A549 treated with ZK216348 at 1 μM for 4 hours (cell line): ENCODE data around the gene TBC1D3H. TPM values are rescaled to one million over a fixed set of nuclear protein-coding genes. Genes with fewer than 3 reads are reported as not detected.

ENCODE experiments used
- total RNA-seq: library from RNA; stranded (reverse); fragments of 200-300 nt; extraction: Qiagen RNA extraction; gene quantifications from 5 replicates; pipeline ENCODE4 v1.2.3, GENCODE V29; 2022; ENCODE audit warnings: low read depth

The TBC1D3H gene
- total RNA-seq = not detected in 5 replicates

DNA sequence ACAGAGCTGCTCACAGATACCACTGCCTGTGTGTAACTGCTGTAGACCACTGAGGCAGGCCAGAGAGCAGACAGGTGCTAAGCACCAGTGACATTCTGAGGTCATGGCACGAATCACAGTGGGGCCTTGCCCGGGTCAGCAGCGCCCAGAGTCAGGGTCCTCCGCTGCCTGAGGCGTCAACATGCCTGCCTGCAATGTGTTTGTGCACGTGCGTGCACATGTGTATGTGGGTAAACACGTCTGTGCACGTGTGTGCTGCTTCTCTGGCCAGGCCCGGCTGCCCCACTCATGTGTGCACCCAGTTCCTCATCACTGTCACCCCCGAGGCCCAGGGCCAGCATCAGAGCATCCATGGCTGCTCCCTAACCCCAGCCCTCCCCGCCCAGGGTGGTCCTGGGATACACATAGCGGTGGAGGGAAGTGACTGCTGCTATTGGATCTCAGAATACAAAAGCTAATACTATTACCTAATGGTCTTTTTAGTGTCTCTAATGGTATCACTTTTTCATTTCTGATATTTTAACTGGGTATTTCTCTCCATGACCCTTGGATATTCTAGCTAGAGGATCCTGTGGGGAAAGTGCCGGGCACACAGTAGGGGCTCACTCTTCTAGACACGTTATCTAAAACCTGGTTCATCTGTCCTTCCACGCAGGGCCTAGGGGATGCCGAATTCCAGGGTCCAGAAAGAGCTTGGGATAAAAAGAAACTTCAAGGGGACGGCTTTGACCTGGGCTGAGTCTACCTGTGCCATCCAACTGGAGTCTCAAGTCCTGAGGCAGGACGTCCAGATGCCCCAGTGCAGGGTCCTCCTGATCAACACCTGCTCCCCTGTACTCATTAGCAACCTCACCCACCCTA is at the start of gene TBC1D3H:
Gene TBC1D3H, minus strand, starts transcription at position 51 of the 861 bp plus-strand sequence. CDS start 1,540 bp downstream, outside the sequence.

Other genes with a start within 250 kb of the TBC1D3H start
- 1.5 to 4.3 TPM (median 3.4 TPM) in 5 replicates for gene TBC1D3B, start 211.8 kb downstream of the TBC1D3H start, total RNA-seq
- gene CCL3L1, start 191.7 kb downstream of the TBC1D3H start, total RNA-seq = not detected in 5 replicates
- not detected in 5 replicates for gene CCL4L2, start 177.4 kb downstream of the TBC1D3H start, total RNA-seq
- gene TBC1D3I, start 123.9 kb downstream of the TBC1D3H start, total RNA-seq = 0.20 to 0.46 TPM (median 0.23 TPM) in 5 replicates
- gene TBC1D3G, start 64.6 kb downstream of the TBC1D3H start, total RNA-seq = not detected in 5 replicates
- 76.2 to 89.2 TPM (median 80.7 TPM) in 5 replicates for gene ZNHIT3, start 98.2 kb upstream of the TBC1D3H start, total RNA-seq
- gene MYO19, start 146.4 kb upstream of the TBC1D3H start, total RNA-seq = 49.9 to 65.9 TPM (median 62.7 TPM) in 5 replicates
- 21.0 to 31.1 TPM (median 24.4 TPM) in 5 replicates for gene PIGW, start 146.6 kb upstream of the TBC1D3H start, total RNA-seq
- 57.6 to 81.3 TPM (median 63.4 TPM) in 5 replicates for gene GGNBP2, start 156.5 kb upstream of the TBC1D3H start, total RNA-seq
- gene DHRS11, start 203.4 kb upstream of the TBC1D3H start, total RNA-seq = 4.9 to 9.2 TPM (median 7.5 TPM) in 5 replicates
- gene MRM1, start 213.1 kb upstream of the TBC1D3H start, total RNA-seq = 10.0 to 18.4 TPM (median 17.9 TPM) in 5 replicates